Measurements from ENCODE around the gene PSTPIP1.
A peak's percentile ranks its signal among the peaks of the same experiment; 100 is the strongest.

Gene PSTPIP1

DNA sequence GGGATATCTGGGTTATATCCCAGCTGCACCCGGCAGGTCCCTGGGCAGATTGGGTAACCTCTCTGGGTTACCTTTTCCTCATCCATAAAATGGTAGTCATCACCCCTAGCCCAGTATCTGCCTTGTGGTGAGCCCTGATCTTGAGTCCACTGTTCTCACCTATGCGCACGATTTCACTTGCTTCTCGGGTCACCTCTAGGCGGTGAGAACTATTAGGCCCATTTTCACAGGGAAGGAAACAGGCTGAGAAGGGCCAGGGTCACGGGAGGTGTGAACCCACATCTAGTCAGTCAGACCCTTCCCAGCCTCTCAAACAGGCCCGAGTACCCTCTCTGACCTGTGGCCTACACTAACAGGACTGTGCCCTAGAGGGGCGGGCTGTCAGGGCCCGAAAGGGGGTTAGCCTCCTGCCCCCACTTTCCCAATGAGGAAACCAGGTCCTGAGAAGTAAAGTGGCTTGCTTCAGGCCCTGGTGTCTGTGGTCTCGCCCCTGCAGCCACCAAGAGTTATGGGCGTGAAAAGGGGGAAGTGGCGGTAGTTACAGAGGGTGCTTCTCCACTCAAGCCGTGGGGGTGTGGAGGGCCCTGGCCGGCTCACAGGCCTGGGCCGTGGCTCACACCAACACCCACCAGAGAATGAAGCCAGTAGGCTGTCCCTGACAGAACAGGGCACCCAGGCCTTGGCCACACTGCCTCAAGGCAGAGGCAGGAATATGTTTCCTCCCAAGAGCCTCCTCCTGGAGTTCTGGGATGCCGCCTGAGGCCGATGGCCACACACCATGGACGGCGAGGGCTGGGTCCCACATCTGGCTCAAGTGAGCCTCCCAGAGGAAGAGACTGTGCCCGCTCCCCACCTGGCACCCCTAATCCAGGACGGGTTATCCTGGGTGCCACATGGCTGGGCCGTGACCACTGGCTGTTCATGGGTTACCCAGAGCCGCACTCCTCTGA lies 19.5 kb downstream of the PSTPIP1 start:
- Histone ChIP-seq H3K4me3 (replicated peaks; ENCODE audit: low read depth, low read length) (no peak overlapping the region), H3K27me3 (replicated peaks; ENCODE audit: control insufficient read depth, insufficient read depth, low read length) (no peaks in the 10 kb centered on the region), H3K36me3 (ENCODE audit: control insufficient read depth, insufficient read depth, low read length) (no peaks in the 10 kb centered on the region; the same call in 1 of the 2 replicates)
- peak; percentile 61 for DNase-seq (ENCODE audit: extremely low read depth, insufficient read length)
- TF ChIP-seq, protein P1, sequence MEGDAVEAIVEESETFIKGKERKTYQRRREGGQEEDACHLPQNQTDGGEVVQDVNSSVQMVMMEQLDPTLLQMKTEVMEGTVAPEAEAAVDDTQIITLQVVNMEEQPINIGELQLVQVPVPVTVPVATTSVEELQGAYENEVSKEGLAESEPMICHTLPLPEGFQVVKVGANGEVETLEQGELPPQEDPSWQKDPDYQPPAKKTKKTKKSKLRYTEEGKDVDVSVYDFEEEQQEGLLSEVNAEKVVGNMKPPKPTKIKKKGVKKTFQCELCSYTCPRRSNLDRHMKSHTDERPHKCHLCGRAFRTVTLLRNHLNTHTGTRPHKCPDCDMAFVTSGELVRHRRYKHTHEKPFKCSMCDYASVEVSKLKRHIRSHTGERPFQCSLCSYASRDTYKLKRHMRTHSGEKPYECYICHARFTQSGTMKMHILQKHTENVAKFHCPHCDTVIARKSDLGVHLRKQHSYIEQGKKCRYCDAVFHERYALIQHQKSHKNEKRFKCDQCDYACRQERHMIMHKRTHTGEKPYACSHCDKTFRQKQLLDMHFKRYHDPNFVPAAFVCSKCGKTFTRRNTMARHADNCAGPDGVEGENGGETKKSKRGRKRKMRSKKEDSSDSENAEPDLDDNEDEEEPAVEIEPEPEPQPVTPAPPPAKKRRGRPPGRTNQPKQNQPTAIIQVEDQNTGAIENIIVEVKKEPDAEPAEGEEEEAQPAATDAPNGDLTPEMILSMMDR (IDR thresholded peaks at IDR 0.05; ENCODE audit: insufficient read depth, low read length, poor library complexity, severe bottlenecking): no peak

DNA sequence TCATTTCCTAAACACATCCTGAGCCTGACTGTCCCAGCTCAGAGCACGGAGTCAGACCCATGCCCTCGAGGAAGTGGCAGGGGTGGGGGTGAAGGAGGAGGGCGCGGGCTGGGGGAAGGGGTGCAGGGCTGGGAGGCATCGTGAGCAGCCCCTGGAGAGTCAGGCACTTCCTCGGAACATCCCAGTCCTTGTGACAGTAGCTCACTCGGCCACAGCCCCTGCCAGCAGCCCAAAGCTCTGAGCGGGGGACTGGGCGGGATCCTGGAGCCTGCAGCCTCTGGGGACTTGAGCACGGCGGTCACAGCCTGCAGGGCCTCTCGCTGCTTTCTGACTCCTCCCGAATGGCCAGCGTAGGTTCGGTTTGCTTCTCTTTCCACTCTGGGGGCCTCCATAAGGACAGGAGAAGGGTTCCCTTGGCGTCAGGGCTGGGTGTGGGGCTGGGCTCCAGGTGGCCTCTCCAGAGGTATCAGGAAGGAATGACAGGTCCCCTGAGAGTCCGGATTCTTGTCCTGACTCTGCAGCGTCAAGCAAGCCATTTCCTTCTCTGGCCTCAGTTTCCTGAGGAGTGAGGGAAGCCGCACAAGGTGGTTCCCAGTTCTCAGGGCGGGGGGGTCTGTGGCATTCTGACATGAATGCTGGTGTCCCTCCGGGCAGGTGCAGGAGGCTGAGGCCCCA lies 20.9 kb downstream of the PSTPIP1 start:
- Histone ChIP-seq H3K36me3 (ENCODE audit: control insufficient read depth, insufficient read depth, low read length) (no peaks in the 10 kb centered on the region), H3K27me3 (replicated peaks; ENCODE audit: control insufficient read depth, insufficient read depth, low read length) (no peaks in the 10 kb centered on the region), H3K4me3 (replicated peaks; ENCODE audit: low read depth, low read length) (no peak overlapping the region)
- TF ChIP-seq, protein P1 (IDR thresholded peaks at IDR 0.05; ENCODE audit: insufficient read depth, low read length, poor library complexity, severe bottlenecking): no peak
- no peak for DNase-seq (ENCODE audit: extremely low read depth, insufficient read length)

DNA sequence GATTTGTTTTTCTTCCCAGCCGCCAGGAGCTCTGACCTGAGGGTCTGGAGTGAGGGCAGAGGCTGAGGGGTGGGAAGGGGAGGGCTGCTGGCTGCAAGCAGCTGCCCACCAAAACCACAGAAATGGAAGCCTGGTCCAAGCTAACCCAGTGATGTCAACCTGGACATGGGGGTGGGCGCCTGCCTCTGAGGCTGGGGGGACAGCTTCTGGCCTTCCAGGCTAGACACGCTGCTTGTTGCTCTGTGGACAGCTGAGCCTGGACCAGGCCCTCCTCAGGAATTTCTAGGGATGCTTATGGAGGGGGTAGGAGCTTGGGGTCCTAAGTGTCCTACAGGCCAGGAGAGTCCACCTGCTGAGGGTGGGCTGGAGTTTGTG lies 21.4 kb downstream of the PSTPIP1 start:
- TF ChIP-seq, protein P1 (IDR thresholded peaks at IDR 0.05; ENCODE audit: insufficient read depth, low read length, poor library complexity, severe bottlenecking): no peak
- no peak overlapping the region for H3K4me3 ChIP-seq (replicated peaks; ENCODE audit: low read depth, low read length)
- DNase-seq (ENCODE audit: extremely low read depth, insufficient read length): no peak

DNA sequence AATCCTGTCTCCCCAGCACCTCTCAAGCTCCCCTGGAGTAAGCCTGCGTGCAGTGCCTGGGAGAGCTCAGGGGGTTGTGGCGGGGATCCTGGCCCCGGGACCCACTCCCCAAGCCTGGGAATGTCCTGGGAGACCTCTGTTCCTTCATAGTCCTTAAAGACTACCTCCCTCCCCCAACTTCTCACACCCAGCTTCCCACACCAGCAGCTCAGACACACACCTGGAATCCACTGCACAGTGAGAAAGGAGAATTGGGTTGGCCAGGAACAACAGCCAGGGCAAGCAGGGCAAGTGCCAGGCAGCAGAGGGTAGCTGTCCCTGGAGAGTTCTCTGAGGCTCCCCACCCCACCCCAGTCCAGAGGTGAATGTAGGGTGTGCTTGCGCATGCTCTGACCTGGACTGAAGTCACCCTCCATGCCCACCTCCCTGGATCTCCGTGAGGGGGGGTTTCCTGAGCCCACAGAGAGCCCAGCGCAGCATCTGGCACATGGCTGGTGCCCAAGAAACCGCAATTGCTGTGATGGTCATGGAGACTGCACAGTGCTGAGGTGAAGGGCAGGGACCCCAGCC lies 22.2 kb downstream of the PSTPIP1 start:
- no peak overlapping the region for H3K4me3 ChIP-seq (replicated peaks; ENCODE audit: low read depth, low read length)
- H3K36me3 ChIP-seq (ENCODE audit: control insufficient read depth, insufficient read depth, low read length): no peaks in the 10 kb centered on the region
- H3K27me3 ChIP-seq (replicated peaks; ENCODE audit: control insufficient read depth, insufficient read depth, low read length): no peaks in the 10 kb centered on the region
- TF ChIP-seq, protein P1 (IDR thresholded peaks at IDR 0.05; ENCODE audit: insufficient read depth, low read length, poor library complexity, severe bottlenecking): no peak
- no peak for DNase-seq (ENCODE audit: extremely low read depth, insufficient read length)

More for the DNA sequence above, 21.4 kb downstream of the PSTPIP1 start:
- Histone ChIP-seq H3K27me3 (replicated peaks; ENCODE audit: control insufficient read depth, insufficient read depth, low read length) (no peaks in the 10 kb centered on the region), H3K36me3 (ENCODE audit: control insufficient read depth, insufficient read depth, low read length) (no peaks in the 10 kb centered on the region)

DNA sequence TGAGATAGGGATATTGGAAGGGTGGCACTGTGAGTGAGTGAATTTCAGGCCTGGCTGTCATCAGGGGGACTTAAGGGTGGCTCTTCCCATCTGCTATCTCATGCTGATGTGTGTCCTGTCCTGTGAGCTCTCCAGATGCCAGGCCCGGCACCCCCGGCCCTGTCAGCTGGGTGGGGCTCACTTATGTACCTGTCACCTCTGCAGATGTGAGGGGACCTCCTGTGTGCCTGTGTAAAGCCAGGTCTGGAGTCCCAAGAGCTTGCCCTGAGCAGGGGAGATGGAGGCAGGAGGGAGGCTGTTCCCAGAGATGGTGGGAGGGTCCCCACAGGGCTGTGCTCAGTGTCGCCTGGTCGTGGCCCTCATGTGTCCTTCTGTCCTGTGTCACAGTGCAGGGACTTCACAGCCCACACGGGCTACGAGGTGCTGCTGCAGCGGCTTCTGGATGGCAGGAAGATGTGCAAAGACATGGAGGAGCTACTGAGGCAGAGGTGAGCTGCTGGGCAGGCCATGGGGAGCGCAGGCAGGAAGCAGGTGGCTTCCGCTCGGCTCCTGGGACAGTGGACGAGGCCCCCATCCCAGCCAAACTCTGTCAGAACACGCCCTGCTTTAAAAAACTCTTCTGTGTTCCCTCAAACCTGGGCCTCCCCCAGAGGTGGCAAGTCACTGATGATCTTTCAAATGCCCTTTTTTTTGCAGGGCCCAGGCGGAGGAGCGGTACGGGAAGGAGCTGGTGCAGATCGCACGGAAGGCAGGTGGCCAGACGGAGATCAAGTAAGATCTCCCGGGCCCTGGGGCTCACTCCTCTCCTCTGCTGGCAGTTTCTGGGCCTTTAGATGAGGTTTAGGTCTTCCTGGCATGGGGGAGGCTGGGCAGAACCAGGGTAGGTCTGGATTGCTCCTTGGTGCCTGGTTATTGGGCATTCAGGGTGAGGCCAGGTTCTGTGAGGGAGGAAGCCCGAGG lies 23.1 kb downstream of the PSTPIP1 start:
- H3K27me3 ChIP-seq (replicated peaks; ENCODE audit: control insufficient read depth, insufficient read depth, low read length): no peaks in the 10 kb centered on the region
- H3K36me3 ChIP-seq (ENCODE audit: control insufficient read depth, insufficient read depth, low read length): no peaks in the 10 kb centered on the region
- TF ChIP-seq, protein P1 (IDR thresholded peaks at IDR 0.05; ENCODE audit: insufficient read depth, low read length, poor library complexity, severe bottlenecking): no peak
- DNase-seq (ENCODE audit: extremely low read depth, insufficient read length): no peak
- H3K4me3 ChIP-seq (replicated peaks; ENCODE audit: low read depth, low read length): no peak overlapping the region

Data from GM06990 (cell line).